ENCODE measurements around the gene RCN1. TPM values are rescaled to one million over a fixed set of nuclear protein-coding genes. Genes with fewer than 3 reads are reported as not detected.

Gene RCN1
- total RNA-seq, 1 experiment from 2014 or later: 99.8 TPM

- ChIA-PET CTCF (no interaction called here), POLR2A (no interaction called here), RAD21 (ENCODE audit: low non-redundant PET in 1 of 2, low total read pairs in 2 of 2, uncharacterized antibody in 2 of 2, unreplicated experiment in 2 of 2) (no interaction called here)
- no TSS peak for BruUV-seq (replicated peaks)
- no peaks in the 10 kb centered on the region for H3K36me3 ChIP-seq (ENCODE audit: control insufficient read depth in 1 of 2, insufficient read depth in 2 of 2, low read length in 2 of 2)
- TF ChIP-seq EGR1 (IDR thresholded peaks at IDR 0.05; ENCODE audit: low read depth) (no peak), EZH2phosphoT487 (IDR thresholded peaks at IDR 0.05; ENCODE audit: borderline replicate concordance) (no peak), YY1 (IDR thresholded peaks at IDR 0.05; ENCODE audit: extremely low read depth, insufficient replicate concordance, low read depth, low read length) (no peak), ELF1 (IDR thresholded peaks at IDR 0.05; ENCODE audit: borderline replicate concordance, low read depth) (no peak), MAX (IDR thresholded peaks at IDR 0.05) (no peak), CBX3 (IDR thresholded peaks at IDR 0.05; ENCODE audit: low read depth) (no peak), SIN3A (IDR thresholded peaks at IDR 0.05; ENCODE audit: low read depth) (no peak), ZFX (IDR thresholded peaks at IDR 0.05) (no peak), ZBTB33 (IDR thresholded peaks at IDR 0.05; ENCODE audit: extremely low read depth, insufficient replicate concordance, low read length) (no peak), FOSL1 (IDR thresholded peaks at IDR 0.05; ENCODE audit: low read depth) (no peak), CEBPB (IDR thresholded peaks at IDR 0.05; ENCODE audit: low read depth) (no peak), ATF3 (IDR thresholded peaks at IDR 0.05) (no peak), SP1 (IDR thresholded peaks at IDR 0.05; ENCODE audit: low read depth) (no peak), TCF7L2 (IDR thresholded peaks at IDR 0.05; ENCODE audit: borderline replicate concordance, extremely low read depth, insufficient read depth, insufficient read length) (no peak), REST (IDR thresholded peaks at IDR 0.05; ENCODE audit: low read depth) (no peak), EZH2 (IDR thresholded peaks at IDR 0.05) (no peak)
- intact Hi-C loops (cut with micrococcal nuclease): no loop called here
- no peaks in the 10 kb centered on the region for H3K9me2 ChIP-seq (ENCODE audit: insufficient read depth)
- no peak overlapping the region for H3K4me3 ChIP-seq (replicated peaks in 1 of 2; ENCODE audit: low read depth in 1 of 2, low read length in 2 of 2)
- DNase-seq (ENCODE audit: low read depth, low spot score): no peak
- H3K4me2 ChIP-seq (ENCODE audit: low read length): no peak overlapping the region
- no peaks in the 10 kb centered on the region for H3K4me1 ChIP-seq (ENCODE audit: control insufficient read depth in 1 of 2, insufficient read depth in 2 of 2, low read length in 2 of 2)
- H2AFZ ChIP-seq (ENCODE audit: low read depth, low read length, poor library complexity, severe bottlenecking): no peak overlapping the region
- no peak for ATAC-seq
- no peaks in the 10 kb centered on the region for H3K9me3 ChIP-seq (ENCODE audit: control insufficient read depth in 1 of 2, insufficient read depth in 1 of 2, low read depth in 1 of 2, low read length in 2 of 2)
- H3K79me2 ChIP-seq (ENCODE audit: insufficient read depth, low read length): no peaks in the 10 kb centered on the region
- no peaks in the 10 kb centered on the region for H4K20me1 ChIP-seq (ENCODE audit: insufficient read depth)
- no peaks in the 10 kb centered on the region for H3K27me3 ChIP-seq (ENCODE audit: insufficient read depth, low read length)
- no peak overlapping the region for H3K9ac ChIP-seq (ENCODE audit: low read length)
- H3K27ac ChIP-seq (ENCODE audit: low read depth, low read length): no peak overlapping the region
Measured at GRCh38 chr11:32109592-32109991, 18.7 kb downstream of the RCN1 start.
